SH-SY5Y (cell line): ENCODE measurements around the gene PSMD8.

Source experiments
- GATA2 ChIP-seq: IDR thresholded peaks from 2 replicates; pipeline ENCODE4 v1.6.1; 2011; ENCODE audit warnings: mild to moderate bottlenecking, low read depth, low read length
- GATA3 ChIP-seq: IDR thresholded peaks from 2 replicates; pipeline ENCODE4 v1.6.1; 2011; ENCODE audit warnings: low read depth, mild to moderate bottlenecking, low read length, moderate library complexity

DNA sequence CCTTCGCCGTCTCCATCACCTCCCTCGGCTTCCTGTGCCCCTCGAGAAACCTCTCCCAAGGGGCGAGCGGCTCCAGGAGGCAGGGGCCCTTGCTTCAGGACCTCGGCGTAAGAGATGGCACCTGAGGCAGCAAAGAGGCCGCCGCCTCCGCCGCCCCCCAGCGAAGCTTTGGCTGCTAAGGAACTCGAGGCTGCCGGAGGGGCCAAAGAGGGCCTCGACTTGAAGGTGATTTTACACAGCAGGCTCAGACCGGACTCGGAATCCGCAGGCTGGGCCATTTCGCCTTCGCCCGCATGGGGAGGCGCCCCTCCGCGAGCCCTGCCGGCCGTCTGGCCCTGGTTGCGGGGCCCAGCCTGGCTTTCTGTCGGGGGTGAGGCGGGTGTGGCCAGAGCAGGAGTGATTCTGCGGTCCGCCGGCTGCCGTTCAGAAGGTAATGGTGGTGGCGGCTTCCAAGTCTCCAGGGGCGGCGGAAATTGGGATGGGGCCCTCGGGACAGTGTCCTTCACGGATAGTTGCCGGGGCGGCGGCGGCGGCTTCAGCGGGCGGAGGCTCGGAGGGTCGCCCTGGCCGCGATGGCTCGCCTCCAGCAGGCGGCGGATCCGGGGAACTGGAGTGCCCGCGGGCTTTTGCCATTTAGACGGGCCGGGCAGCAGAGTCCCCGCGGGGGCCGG lies 12.1 kb downstream of the PSMD8 start:
- TF ChIP-seq GATA2 (no peak), GATA3 (no peak)
